AG04450 (cell line): ENCODE results near the gene ASPA. TPM values are rescaled to one million over a fixed set of nuclear protein-coding genes. Genes with fewer than 3 reads are reported as not detected.

ENCODE experiments used
- CTCF ChIA-PET: fragments of 300-600, 350-600 bp; formaldehyde crosslinking; extraction: SDS; loops from one replicate; lab custom pipeline; 2022; ENCODE audit warnings: antibody characterized with exemption, inconsistent platforms; lab: Charles Lee
- POLR2A ChIA-PET: fragments of 350-600 bp; formaldehyde crosslinking; extraction: SDS; loops from one replicate; lab custom pipeline; 2021; ENCODE audit warnings: antibody characterized with exemption, inconsistent platforms; lab: Yijun Ruan, JAX
- DNase-seq: peaks from one replicate; pipeline ENCODE4 v3.0.0-alpha.2; 2011; ENCODE audit warnings: low read depth, low spot score
- H3K27ac ChIP-seq: one replicate; pipeline ENCODE4 v1.5.1; 2012; ENCODE audit warnings: low read depth, low read length, control low read depth
- H3K27me3 ChIP-seq: one replicate; pipeline ENCODE4 v1.6.0; 2012; ENCODE audit warnings: low read length; ENCODE audit not compliant: control insufficient read depth, insufficient read depth
- H3K4me3 ChIP-seq: 2 replicates; pipeline ENCODE4 v1.5.1; 2011; ENCODE audit warnings: mild to moderate bottlenecking, low read depth, low read length, control low read depth
- H3K9me3 ChIP-seq: 2 replicates; pipeline ENCODE4 v1.5.1; 2012; ENCODE audit warnings: low read length; ENCODE audit not compliant: control insufficient read depth, insufficient read depth
- CTCF ChIP-seq: IDR thresholded peaks from 2 replicates; pipeline ENCODE4 v1.5.1; 2011; ENCODE audit warnings: low read depth, low read length, control low read depth, inconsistent platforms
- polyA plus RNA-seq: library from polyadenylated mRNA; depleted of rRNA; stranded (reverse); fragments of >200 nt; gene quantifications from 2 replicates; pipeline ENCODE4 v1.2.3, GENCODE V29; 2011; rRNA removed

ASPA gene
- polyA plus RNA-seq, 1 experiment: 0.17 TPM

GRCh38 chr17:3547628-3548027 lies 71.8 kb downstream of the ASPA start:
- peaks cover 12% of the 10 kb centered on the region for H3K27me3 ChIP-seq
- no peak overlapping the region for H3K27ac ChIP-seq
- no peak for DNase-seq
- no peak for TF ChIP-seq CTCF
- CTCF ChIA-PET: interaction anchor here (2.1 kb wide), 1 partner anchor 12 kb away, joined by 5 read pairs; no protein-coding TSS in a partner anchor
- no peaks in the 10 kb centered on the region for H3K9me3 ChIP-seq
- H3K4me3 ChIP-seq: no peak overlapping the region
- POLR2A ChIA-PET: no interaction called here

- DNase-seq: no peak
- Histone ChIP-seq H3K27ac (no peak overlapping the region), H3K9me3 (no peaks in the 10 kb centered on the region; the same call in 1 of the 2 replicates), H3K27me3 (peaks cover 3% of the 10 kb centered on the region), H3K4me3 (no peak overlapping the region)
- ChIA-PET CTCF (no interaction called here), POLR2A (no interaction called here)
- TF ChIP-seq CTCF: no peak
These were observed 73.9 kb downstream of the ASPA start for GRCh38 chr17:3549610-3550162.

GRCh38 chr17:3551189-3551588 lies 75.4 kb downstream of the ASPA start:
- H3K27me3 ChIP-seq: peaks cover 8% of the 10 kb centered on the region
- ChIA-PET CTCF (no interaction called here), POLR2A (no interaction called here)
- H3K4me3 ChIP-seq: no peak overlapping the region
- no peak for DNase-seq
- H3K27ac ChIP-seq: no peak overlapping the region
- H3K9me3 ChIP-seq: no peaks in the 10 kb centered on the region; the same call in 1 of the 2 replicates
- peak; percentile 12; the same call in 1 of the 2 replicates for TF ChIP-seq CTCF

- H3K27ac ChIP-seq: no peak overlapping the region
- DNase-seq: no peak
- ChIA-PET CTCF (no interaction called here), POLR2A (no interaction called here)
- TF ChIP-seq CTCF: no peak
- peaks cover 8% of the 10 kb centered on the region for H3K27me3 ChIP-seq
- no peak overlapping the region for H3K4me3 ChIP-seq
- H3K9me3 ChIP-seq: no peaks in the 10 kb centered on the region; the same call in 1 of the 2 replicates
These were observed 77.1 kb downstream of the ASPA start for GRCh38 chr17:3552916-3553315.

Other genes starting within 250 kb of the ASPA start
- gene OR3A1, start 177.6 kb upstream of the ASPA start, polyA plus RNA-seq: not detected in 2 replicates
- not detected in 2 replicates for gene OR3A2, start 89.7 kb upstream of the ASPA start, polyA plus RNA-seq
- gene OR1E1, start 77.6 kb upstream of the ASPA start, polyA plus RNA-seq: not detected in 2 replicates
- gene OR3A3, start 64.6 kb upstream of the ASPA start, polyA plus RNA-seq: not detected in 2 replicates
- not detected in 2 replicates for gene OR1E2, start 42.2 kb upstream of the ASPA start, polyA plus RNA-seq
- gene SPATA22, start 4.2 kb upstream of the ASPA start, polyA plus RNA-seq: not detected in 2 replicates
- gene TRPV3, start 81.8 kb downstream of the ASPA start, polyA plus RNA-seq: 0.24 and 0.46 TPM in 2 replicates
- 1.1 and 1.2 TPM in 2 replicates for gene TRPV1, start 133.4 kb downstream of the ASPA start, polyA plus RNA-seq
- 8.7 and 10.9 TPM in 2 replicates for gene SHPK, start 160.3 kb downstream of the ASPA start, polyA plus RNA-seq
- gene CTNS, start 160.8 kb downstream of the ASPA start, polyA plus RNA-seq: 4.2 and 5.7 TPM in 2 replicates
- gene TAX1BP3, start 192.6 kb downstream of the ASPA start, polyA plus RNA-seq: 163 and 178 TPM in 2 replicates
- 23.4 and 28.9 TPM in 2 replicates for gene EMC6, start 192.8 kb downstream of the ASPA start, polyA plus RNA-seq
- 4.5 and 6.4 TPM in 2 replicates for gene P2RX5, start 220.2 kb downstream of the ASPA start, polyA plus RNA-seq
- 1.3 and 1.6 TPM in 2 replicates for gene HASPIN, start 247.9 kb downstream of the ASPA start, polyA plus RNA-seq